Stimulated activated CD4-positive, alpha-beta T cell treated with anti-CD3 and anti-CD28 coated beads, Interleukin-2, amount 100 ng/mL, for 4 hours (primary cell): ENCODE measurements around the gene TIGIT.
"Not testable (repeated sequence)": the region's sequence is repeated elsewhere in the genome, so short reads cannot be mapped to it uniquely, and the experiment has no call there.

Experiments used
- DNase-seq: peaks from one replicate; pipeline ENCODE4 v3.0.0-alpha.2; 2020; ENCODE audit warnings: low read depth

TIGIT gene

GRCh38 chr3:114293838-114294535, at the start of gene TIGIT:
TSS of gene TIGIT (plus strand) at chr3:114294028. CDS start at chr3:114294062, 34 bp downstream.
- DNase-seq = no peak

- no peak for DNase-seq
Observed at GRCh38 chr3:114252954-114253353, 40.9 kb upstream of the TIGIT start.

GRCh38 chr3:114253505-114253904, 40.3 kb upstream of the TIGIT start:
- DNase-seq = no peak

GRCh38 chr3:114259566-114259965, 34.3 kb upstream of the TIGIT start:
- no peak for DNase-seq

- no peak for DNase-seq
Observed at GRCh38 chr3:114260152-114260551, 33.7 kb upstream of the TIGIT start.

GRCh38 chr3:114270019-114270418, 23.8 kb upstream of the TIGIT start:
- no peak for DNase-seq

- no peak for DNase-seq
Observed at GRCh38 chr3:114272271-114272670, 21.6 kb upstream of the TIGIT start.

GRCh38 chr3:114274929-114275328, 18.9 kb upstream of the TIGIT start:
- no peak for DNase-seq

- DNase-seq = not testable (repeated sequence)
Observed at GRCh38 chr3:114276856-114277255, 17.0 kb upstream of the TIGIT start.

- DNase-seq = no peak
Observed at GRCh38 chr3:114284644-114285043, 9.2 kb upstream of the TIGIT start.

GRCh38 chr3:114285648-114286230, 8.1 kb upstream of the TIGIT start:
- DNase-seq = no peak

- DNase-seq = no peak
Observed at GRCh38 chr3:114286266-114286665, 7.6 kb upstream of the TIGIT start.

GRCh38 chr3:114290911-114291901, 2.6 kb upstream of the TIGIT start:
- DNase-seq = peak; percentile 79

- peak; percentile 22 for DNase-seq
Observed at GRCh38 chr3:114294940-114295480, 1.2 kb downstream of the TIGIT start.

GRCh38 chr3:114295946-114296345, 2.1 kb downstream of the TIGIT start:
- DNase-seq = no peak

- DNase-seq = no peak
Observed at GRCh38 chr3:114299421-114299820, 5.6 kb downstream of the TIGIT start.

GRCh38 chr3:114299941-114300624, 6.3 kb downstream of the TIGIT start:
- DNase-seq = no peak

- DNase-seq = no peak
Observed at GRCh38 chr3:114307222-114307830, 13.5 kb downstream of the TIGIT start.

- no peak for DNase-seq
Observed at GRCh38 chr3:114307832-114308231, 14.0 kb downstream of the TIGIT start.

GRCh38 chr3:114308377-114308776, 14.5 kb downstream of the TIGIT start:
- DNase-seq = no peak

- peak; percentile 54 for DNase-seq
Observed at GRCh38 chr3:114308830-114309229, 15.0 kb downstream of the TIGIT start.
